ENCODE results near the gene TLR8. TPM values are rescaled to one million over a fixed set of nuclear protein-coding genes. Genes with fewer than 3 reads are reported as not detected.

Gene TLR8
- polyA plus RNA-seq, 1 of the 3 experiments (the other 2 are of a cell fraction): not detected

GRCh38 chrX:12872741-12873140 lies 33.7 kb upstream of the TLR8 start:
- Histone ChIP-seq H3K9me3 (no peaks in the 10 kb centered on the region), H4K20me1 (ENCODE audit: insufficient read depth) (no peaks in the 10 kb centered on the region), H3K27ac (ENCODE audit: low read depth in 2 of 2, low read length in 1 of 2) (no peak overlapping the region), H2AFZ (ENCODE audit: low read depth) (no peak overlapping the region), H3K4me2 (no peak overlapping the region), H3K9me2 (no peaks in the 10 kb centered on the region), H3K4me1 (ENCODE audit: control insufficient read depth in 1 of 2, insufficient read depth in 2 of 2, low read depth in 1 of 2, low read length in 1 of 2) (peaks cover 0 to 3% of the 10 kb centered on the region in 2 experiments; a peak in 1 of 4 replicates), H3K27me3 (ENCODE audit: insufficient read depth) (no peaks in the 10 kb centered on the region; the same call in 1 of the 2 replicates), H3K79me2 (ENCODE audit: insufficient read depth) (no peaks in the 10 kb centered on the region), H3K4me3 (ENCODE audit: low read depth in 2 of 2, low read length in 1 of 2) (no peak overlapping the region), H3K9ac (no peak overlapping the region), H3F3A (replicated peaks; ENCODE audit: insufficient read depth) (no peaks in the 10 kb centered on the region), H3K36me3 (replicated peaks in 1 of 2; ENCODE audit: control insufficient read depth in 1 of 2, insufficient read depth in 2 of 2, low read length in 1 of 2) (no peaks in the 10 kb centered on the region)
- 39% methylated on average over 4 of the region's 4 CpGs for WGBS (ENCODE audit: low lambda C conversion rate)
- no peak for DNase-seq
- TF ChIP-seq ZBTB33 (IDR thresholded peaks at IDR 0.05; ENCODE audit: borderline replicate concordance, low read depth) (no peak), PBX3 (IDR thresholded peaks at IDR 0.05) (no peak), POLR2AphosphoS5 (IDR thresholded peaks at IDR 0.05; ENCODE audit: low read depth, low read length) (no peak)
- ChIA-PET CTCF (no interaction called here), POLR2A (no interaction called here)

- Histone ChIP-seq H3K27ac (ENCODE audit: low read depth in 2 of 2, low read length in 1 of 2) (no peak overlapping the region), H3K4me1 (ENCODE audit: control insufficient read depth in 1 of 2, insufficient read depth in 2 of 2, low read depth in 1 of 2, low read length in 1 of 2) (peaks cover 0 to 3% of the 10 kb centered on the region in 2 experiments; a peak in 1 of 4 replicates), H3K4me3 (ENCODE audit: low read depth in 2 of 2, low read length in 1 of 2) (no peak overlapping the region), H3K79me2 (ENCODE audit: insufficient read depth) (no peaks in the 10 kb centered on the region), H3F3A (replicated peaks; ENCODE audit: insufficient read depth) (no peaks in the 10 kb centered on the region), H3K9me2 (no peaks in the 10 kb centered on the region), H3K9ac (no peak overlapping the region), H2AFZ (ENCODE audit: low read depth) (no peak overlapping the region), H3K4me2 (no peak overlapping the region), H3K27me3 (ENCODE audit: insufficient read depth) (no peaks in the 10 kb centered on the region; the same call in 1 of the 2 replicates), H3K36me3 (replicated peaks in 1 of 2; ENCODE audit: control insufficient read depth in 1 of 2, insufficient read depth in 2 of 2, low read length in 1 of 2) (no peaks in the 10 kb centered on the region), H3K9me3 (no peaks in the 10 kb centered on the region), H4K20me1 (ENCODE audit: insufficient read depth) (no peaks in the 10 kb centered on the region)
- 18% methylated on average over 4 of the region's 4 CpGs for WGBS (ENCODE audit: low lambda C conversion rate)
- no peak for DNase-seq
- TF ChIP-seq ELF1 (IDR thresholded peaks at IDR 0.05): no peak
- no peak for TF ChIP-seq RAD21 (IDR thresholded peaks at IDR 0.05; ENCODE audit: low read length)
- no peak for TF ChIP-seq JUND (IDR thresholded peaks at IDR 0.05)
- no peak for TF ChIP-seq RCOR1 (IDR thresholded peaks at IDR 0.05; ENCODE audit: low read length)
- no peak for TF ChIP-seq CHD2 (IDR thresholded peaks at IDR 0.05; ENCODE audit: low read length, partially characterized antibody)
- TF ChIP-seq FOXJ3 (CRISPR knock-in tag; IDR thresholded peaks at IDR 0.05): no peak
- TF ChIP-seq REST (IDR thresholded peaks at IDR 0.05; ENCODE audit: low read depth, low read length): no peak
- TF ChIP-seq TAF1 (IDR thresholded peaks at IDR 0.05; ENCODE audit: borderline replicate concordance, low read depth, low read length): no peak
- no peak for TF ChIP-seq PBX3 (IDR thresholded peaks at IDR 0.05)
- no peak for TF ChIP-seq NFIC (IDR thresholded peaks at IDR 0.05; ENCODE audit: borderline replicate concordance)
- TF ChIP-seq RXRA (IDR thresholded peaks at IDR 0.05; ENCODE audit: borderline replicate concordance, low read depth): no peak
- no peak for TF ChIP-seq USF1 (IDR thresholded peaks at IDR 0.05; ENCODE audit: borderline replicate concordance, low read depth)
- TF ChIP-seq ZBTB33 (IDR thresholded peaks at IDR 0.05; ENCODE audit: borderline replicate concordance, low read depth): no peak
- TF ChIP-seq EP300 (IDR thresholded peaks at IDR 0.05; ENCODE audit: borderline replicate concordance in 1 of 2, low read depth in 1 of 2, low read length in 1 of 2): no peak
- ChIA-PET CTCF (no interaction called here), POLR2A (no interaction called here)
Measured at GRCh38 chrX:12874581-12874980, 31.8 kb upstream of the TLR8 start.

All from SK-N-SH (cell line).